Bronchial epithelial cell (primary cell): ENCODE results near the gene FAM117A. TPM values are rescaled to one million over a fixed set of nuclear protein-coding genes. Genes with fewer than 3 reads are reported as not detected.
"Not testable (repeated sequence)": the region's sequence is repeated elsewhere in the genome, so short reads cannot be mapped to it uniquely, and the experiment has no call there.

Experiments used
- DNase-seq: peaks from one replicate; pipeline ENCODE4 v3.0.0-alpha.2; 2010; ENCODE audit warnings: low read depth
- FAIRE-seq: peaks from 2 replicates; lab custom pipeline; 2011; peaks lifted over from hg19 to GRCh38; lab: Jason Lieb, UNC
- H3K27me3 ChIP-seq: 2 replicates; pipeline ENCODE4 v1.5.1; 2011; ENCODE audit warnings: low read length; ENCODE audit not compliant: control insufficient read depth, insufficient read depth
- H3K36me3 ChIP-seq: 2 replicates; pipeline ENCODE4 v1.5.1; 2011; ENCODE audit warnings: low read length; ENCODE audit not compliant: control insufficient read depth, insufficient read depth
- H3K4me3 ChIP-seq: 2 replicates; pipeline ENCODE4 v1.5.1; 2011; ENCODE audit warnings: mild to moderate bottlenecking, low read depth, low read length, control low read depth
- total RNA-seq: library from RNA; depleted of rRNA; stranded (reverse); fragments of >200 nt; gene quantifications from 2 replicates; pipeline ENCODE4 v1.2.1, GENCODE V29; 2014
- TF ChIP-seq, protein P1 (sequence below): IDR thresholded peaks from 2 replicates; pipeline ENCODE4 v1.5.1; 2011; ENCODE audit warnings: mild to moderate bottlenecking, moderate library complexity, low read length, control low read depth, inconsistent platforms; ENCODE audit not compliant: insufficient read depth, severe bottlenecking

The FAM117A gene
- total RNA-seq, 1 donor from 2014 or later: 0.53 TPM

DNA sequence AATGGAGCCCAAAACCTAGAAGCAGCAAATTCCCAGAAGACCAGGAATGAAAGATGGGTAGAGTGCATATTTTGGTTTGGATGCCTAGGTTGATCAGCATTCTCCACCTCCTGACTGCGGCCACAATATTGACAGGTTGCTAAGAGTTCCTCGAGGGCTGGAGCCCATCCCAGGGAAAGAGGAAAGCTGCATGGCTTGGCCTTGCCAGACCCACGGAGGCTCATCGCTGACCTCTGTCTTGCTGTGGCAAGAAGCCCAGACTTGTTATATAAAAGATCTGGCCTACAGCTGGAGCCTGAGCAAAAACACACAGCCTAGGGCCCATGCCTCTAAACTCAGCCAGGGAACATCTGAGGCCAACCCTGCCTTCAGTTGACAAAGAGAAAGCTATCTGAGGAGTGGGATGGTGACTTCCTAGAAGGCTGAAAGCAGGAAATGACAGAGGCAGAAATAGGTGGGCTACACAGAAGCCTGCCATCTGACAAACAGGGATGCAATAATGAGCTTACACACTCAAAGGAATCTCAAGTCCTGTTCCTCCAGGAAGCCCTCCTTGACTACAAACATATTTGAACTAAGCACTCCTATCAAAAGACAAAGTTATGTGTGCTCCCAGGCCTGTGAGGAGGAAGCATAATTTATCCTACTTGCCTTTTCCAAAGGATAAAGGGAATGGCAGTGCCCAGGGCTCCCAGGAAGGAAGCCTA, 33.7 kb downstream of the FAM117A start:
- TF ChIP-seq, protein P1, sequence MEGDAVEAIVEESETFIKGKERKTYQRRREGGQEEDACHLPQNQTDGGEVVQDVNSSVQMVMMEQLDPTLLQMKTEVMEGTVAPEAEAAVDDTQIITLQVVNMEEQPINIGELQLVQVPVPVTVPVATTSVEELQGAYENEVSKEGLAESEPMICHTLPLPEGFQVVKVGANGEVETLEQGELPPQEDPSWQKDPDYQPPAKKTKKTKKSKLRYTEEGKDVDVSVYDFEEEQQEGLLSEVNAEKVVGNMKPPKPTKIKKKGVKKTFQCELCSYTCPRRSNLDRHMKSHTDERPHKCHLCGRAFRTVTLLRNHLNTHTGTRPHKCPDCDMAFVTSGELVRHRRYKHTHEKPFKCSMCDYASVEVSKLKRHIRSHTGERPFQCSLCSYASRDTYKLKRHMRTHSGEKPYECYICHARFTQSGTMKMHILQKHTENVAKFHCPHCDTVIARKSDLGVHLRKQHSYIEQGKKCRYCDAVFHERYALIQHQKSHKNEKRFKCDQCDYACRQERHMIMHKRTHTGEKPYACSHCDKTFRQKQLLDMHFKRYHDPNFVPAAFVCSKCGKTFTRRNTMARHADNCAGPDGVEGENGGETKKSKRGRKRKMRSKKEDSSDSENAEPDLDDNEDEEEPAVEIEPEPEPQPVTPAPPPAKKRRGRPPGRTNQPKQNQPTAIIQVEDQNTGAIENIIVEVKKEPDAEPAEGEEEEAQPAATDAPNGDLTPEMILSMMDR: no peak
- FAIRE-seq: no peak
- no peak for DNase-seq
- no peaks in the 10 kb centered on the region for H3K27me3 ChIP-seq
- H3K4me3 ChIP-seq: no peak overlapping the region
- no peaks in the 10 kb centered on the region for H3K36me3 ChIP-seq

GRCh38 chr17:49729069-49729468, 34.9 kb downstream of the FAM117A start:
- H3K36me3 ChIP-seq: no peaks in the 10 kb centered on the region
- no peaks in the 10 kb centered on the region for H3K27me3 ChIP-seq
- H3K4me3 ChIP-seq: no peak overlapping the region
- TF ChIP-seq, protein P1: no peak
- FAIRE-seq (no peak), DNase-seq (no peak)

GRCh38 chr17:49728425-49728824, 35.5 kb downstream of the FAM117A start:
- no peak for FAIRE-seq
- no peaks in the 10 kb centered on the region for H3K36me3 ChIP-seq
- H3K4me3 ChIP-seq: no peak overlapping the region
- TF ChIP-seq, protein P1: no peak
- no peaks in the 10 kb centered on the region for H3K27me3 ChIP-seq
- DNase-seq: no peak

DNA sequence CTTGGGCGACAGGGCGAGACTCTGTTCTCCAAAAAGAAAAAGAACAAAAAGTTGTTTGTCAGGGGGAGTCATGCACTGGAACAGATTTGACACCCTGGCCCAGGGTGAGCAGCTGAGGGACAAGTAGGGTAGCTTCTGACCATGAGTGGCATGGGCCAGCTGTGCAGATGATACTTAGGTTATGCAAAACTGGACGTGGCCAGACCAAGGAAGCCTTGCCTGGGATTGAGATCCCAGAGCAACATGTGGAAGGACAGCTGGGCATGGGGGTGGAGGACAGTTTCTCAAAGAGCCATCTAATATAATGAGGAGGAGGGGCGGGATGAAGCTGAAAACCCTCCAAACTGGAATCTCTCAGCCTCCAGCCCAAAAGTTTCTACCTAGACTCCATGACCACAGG, 36.6 kb downstream of the FAM117A start:
- FAIRE-seq (no peak), DNase-seq (no peak)
- TF ChIP-seq, protein P1: no peak
- Histone ChIP-seq H3K27me3 (no peaks in the 10 kb centered on the region), H3K36me3 (no peaks in the 10 kb centered on the region), H3K4me3 (no peak overlapping the region)

- H3K4me3 ChIP-seq: no peak overlapping the region
- no peaks in the 10 kb centered on the region for H3K27me3 ChIP-seq
- no peaks in the 10 kb centered on the region for H3K36me3 ChIP-seq
- FAIRE-seq (no peak), DNase-seq (no peak)
- TF ChIP-seq, protein P1: no peak
Observed at GRCh38 chr17:49725452-49726130, 38.3 kb downstream of the FAM117A start.

GRCh38 chr17:49724552-49724951, 39.4 kb downstream of the FAM117A start:
- not testable (repeated sequence) for H3K4me3 ChIP-seq, DNase-seq, H3K27me3 ChIP-seq, FAIRE-seq, H3K36me3 ChIP-seq
